Measurements from ENCODE around the gene MARCHF7.
"Not testable (repeated sequence)": the region's sequence is repeated elsewhere in the genome, so short reads cannot be mapped to it uniquely, and the experiment has no call there.

The MARCHF7 gene

DNA sequence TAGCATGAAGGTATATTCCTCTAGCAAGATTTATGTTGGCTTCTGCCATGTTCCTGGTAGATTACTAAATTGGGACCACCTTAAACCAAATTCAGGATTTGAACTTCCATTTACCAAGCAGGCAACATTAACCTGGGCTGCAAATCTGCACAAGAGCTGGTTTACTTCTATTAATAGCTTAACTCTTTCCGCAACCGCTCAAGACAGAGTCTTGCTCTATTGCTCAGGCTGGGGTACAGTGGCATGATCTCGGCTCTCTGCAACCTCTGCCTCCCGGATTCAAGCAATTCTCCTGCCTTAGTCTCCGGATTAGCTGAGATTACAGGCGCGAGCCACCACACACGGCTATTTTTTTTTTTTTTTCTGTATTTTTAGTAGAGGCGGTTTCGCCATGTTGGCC is 8.4 kb downstream of the MARCHF7 start:
- TF ChIP-seq, protein P1, sequence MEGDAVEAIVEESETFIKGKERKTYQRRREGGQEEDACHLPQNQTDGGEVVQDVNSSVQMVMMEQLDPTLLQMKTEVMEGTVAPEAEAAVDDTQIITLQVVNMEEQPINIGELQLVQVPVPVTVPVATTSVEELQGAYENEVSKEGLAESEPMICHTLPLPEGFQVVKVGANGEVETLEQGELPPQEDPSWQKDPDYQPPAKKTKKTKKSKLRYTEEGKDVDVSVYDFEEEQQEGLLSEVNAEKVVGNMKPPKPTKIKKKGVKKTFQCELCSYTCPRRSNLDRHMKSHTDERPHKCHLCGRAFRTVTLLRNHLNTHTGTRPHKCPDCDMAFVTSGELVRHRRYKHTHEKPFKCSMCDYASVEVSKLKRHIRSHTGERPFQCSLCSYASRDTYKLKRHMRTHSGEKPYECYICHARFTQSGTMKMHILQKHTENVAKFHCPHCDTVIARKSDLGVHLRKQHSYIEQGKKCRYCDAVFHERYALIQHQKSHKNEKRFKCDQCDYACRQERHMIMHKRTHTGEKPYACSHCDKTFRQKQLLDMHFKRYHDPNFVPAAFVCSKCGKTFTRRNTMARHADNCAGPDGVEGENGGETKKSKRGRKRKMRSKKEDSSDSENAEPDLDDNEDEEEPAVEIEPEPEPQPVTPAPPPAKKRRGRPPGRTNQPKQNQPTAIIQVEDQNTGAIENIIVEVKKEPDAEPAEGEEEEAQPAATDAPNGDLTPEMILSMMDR (conservative IDR thresholded peaks at IDR 0.05; ENCODE audit: low read length), result no peak
- DNase-seq (ENCODE audit: low read depth), result no peak
- no peak overlapping the region for H3K4me3 ChIP-seq (ENCODE audit: low read length)

DNA sequence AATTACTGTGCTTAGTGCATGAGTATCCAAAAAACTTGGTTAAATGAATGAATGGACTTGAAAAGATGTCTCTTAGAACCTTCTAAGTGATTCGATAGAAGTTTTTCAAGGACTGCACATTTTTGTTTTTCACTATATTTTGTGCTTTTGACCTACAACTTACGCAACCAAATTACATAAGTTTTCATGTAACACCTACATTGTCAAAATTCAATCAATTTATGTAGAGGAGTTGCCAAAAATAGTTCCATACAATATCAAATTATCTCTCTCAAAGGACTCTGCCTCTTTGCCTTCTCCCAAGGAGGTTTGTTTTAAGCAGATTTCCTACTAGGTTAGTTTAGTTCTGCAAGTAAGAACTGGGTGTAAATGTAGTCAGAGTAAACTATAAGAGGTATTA is 10.3 kb downstream of the MARCHF7 start:
- DNase-seq (ENCODE audit: low read depth), result no peak
- TF ChIP-seq, protein P1 (conservative IDR thresholded peaks at IDR 0.05; ENCODE audit: low read length), result no peak

DNA sequence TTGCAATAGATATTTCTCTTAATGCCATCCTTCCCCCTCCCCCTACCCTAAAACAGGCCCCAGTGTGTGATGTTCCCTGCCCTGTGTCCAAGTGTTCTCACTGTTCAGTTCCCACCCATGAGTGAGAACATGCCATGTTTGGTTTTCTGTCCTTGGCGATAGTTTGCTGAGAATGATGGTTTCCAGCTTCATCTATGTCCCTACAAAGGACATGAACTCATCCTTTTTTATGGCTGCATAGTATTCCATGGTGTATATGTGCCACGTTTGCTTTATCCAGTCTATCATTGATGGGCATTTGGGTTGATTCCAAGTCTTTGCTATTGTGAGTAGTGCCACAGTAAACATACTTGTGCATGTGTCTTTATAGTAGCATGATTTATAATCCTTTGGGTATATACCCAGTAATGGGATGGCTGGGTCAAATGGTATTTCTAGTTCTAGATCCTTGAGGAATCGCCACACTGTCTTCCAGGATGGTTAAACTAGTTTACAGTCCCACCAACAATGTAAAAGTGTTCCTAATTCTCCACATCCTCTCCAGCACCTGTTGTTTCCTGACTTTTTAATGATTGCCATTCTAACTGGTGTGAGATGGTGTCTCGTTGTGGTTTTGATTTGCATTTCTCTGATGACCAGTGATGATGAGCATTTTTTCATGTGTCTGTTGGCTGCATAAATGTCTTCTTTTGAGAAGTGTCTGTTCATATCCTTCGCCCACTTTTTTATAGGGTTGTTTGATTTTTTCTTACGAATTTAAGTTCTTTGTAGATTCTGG is 12.7 kb downstream of the MARCHF7 start:
- not testable (repeated sequence) for H3K4me3 ChIP-seq (ENCODE audit: low read length); DNase-seq (ENCODE audit: low read depth)

More for the DNA sequence above, 10.3 kb downstream of the MARCHF7 start:
- H3K4me3 ChIP-seq (ENCODE audit: low read length), result no peak overlapping the region

DNA sequence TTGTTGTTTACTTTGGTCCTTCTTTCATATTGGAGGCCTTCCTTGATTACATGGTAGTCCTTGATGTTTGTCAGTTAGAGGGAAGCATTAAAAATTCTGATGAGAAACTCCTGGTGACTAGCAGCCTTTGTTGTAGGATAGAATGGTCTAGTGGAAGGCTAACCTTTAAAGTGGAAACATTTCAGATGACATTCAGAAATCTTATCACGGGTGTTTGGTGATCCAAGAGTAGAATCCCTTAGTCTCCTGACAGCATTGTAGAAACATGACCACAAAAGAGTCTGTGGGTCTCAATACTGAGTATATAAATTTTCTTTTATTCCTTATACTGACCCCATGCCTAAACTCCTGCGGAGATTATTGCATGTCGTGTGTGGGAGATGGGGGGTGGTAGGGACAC is 13.4 kb downstream of the MARCHF7 start:
- TF ChIP-seq, protein P1 (conservative IDR thresholded peaks at IDR 0.05; ENCODE audit: low read length), result no peak
- H3K4me3 ChIP-seq (ENCODE audit: low read length), result no peak overlapping the region
- DNase-seq (ENCODE audit: low read depth), result no peak

DNA sequence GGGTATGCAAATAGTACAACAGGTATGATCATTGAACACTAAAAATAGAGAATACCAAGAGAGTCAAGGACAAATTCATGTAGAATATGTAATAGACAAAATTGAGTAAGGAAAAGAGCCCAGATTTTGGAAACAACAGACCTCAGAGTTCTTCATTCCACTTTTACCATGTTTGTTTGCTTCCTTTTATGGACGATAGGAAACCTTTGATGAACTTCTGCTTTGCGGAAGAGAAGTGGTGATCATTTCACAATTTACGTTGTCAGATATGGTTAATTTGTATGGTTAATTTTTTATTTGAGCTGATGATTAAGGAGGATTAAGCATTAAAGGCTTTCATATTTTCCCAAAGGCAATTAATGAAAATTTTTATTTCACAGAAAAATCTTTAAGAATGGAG is 16.3 kb downstream of the MARCHF7 start:
- TF ChIP-seq, protein P1 (conservative IDR thresholded peaks at IDR 0.05; ENCODE audit: low read length), result no peak
- H3K4me3 ChIP-seq (ENCODE audit: low read length), result no peak overlapping the region
- no peak for DNase-seq (ENCODE audit: low read depth)

DNA sequence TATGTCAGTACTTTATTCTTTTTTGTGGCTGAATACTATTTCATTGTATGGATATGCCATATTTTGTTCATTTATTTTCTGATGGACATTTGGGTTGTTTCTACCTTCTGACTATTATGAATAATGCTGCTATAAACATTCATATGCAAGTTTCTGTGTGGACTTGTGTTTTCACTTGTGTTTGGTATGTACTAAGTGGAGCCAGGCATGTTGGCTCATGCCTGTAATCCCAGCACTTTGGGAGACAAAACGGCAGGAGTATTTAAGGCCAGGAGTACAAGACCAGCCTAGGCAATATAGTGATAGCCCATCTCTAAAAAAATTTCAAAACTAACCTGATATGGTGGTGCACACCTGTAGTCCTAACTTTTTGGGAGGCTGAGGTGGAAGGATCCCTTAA is 23.3 kb downstream of the MARCHF7 start:
- TF ChIP-seq, protein P1 (conservative IDR thresholded peaks at IDR 0.05; ENCODE audit: low read length), result no peak
- H3K4me3 ChIP-seq (ENCODE audit: low read length), result no peak overlapping the region
- DNase-seq (ENCODE audit: low read depth), result no peak

DNA sequence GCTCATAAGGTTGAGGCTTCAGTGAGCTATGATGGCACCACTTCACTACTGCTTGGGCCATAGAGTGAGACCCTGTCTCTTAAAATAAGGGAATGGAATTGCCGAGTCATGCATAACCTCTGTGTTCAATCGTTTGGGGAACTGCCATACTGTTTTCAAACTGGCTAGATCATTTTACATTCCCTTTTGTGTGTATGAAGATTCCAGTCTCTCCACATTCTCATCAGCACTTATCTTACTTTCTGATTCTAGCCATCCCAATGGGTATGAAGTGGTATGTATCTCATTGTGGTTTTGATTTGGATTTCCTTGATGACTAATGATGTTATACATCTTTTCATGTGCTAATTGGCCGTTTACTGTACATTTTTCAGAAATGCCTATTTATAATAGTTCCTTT is 23.7 kb downstream of the MARCHF7 start:
- TF ChIP-seq, protein P1 (conservative IDR thresholded peaks at IDR 0.05; ENCODE audit: low read length), result no peak
- no peak for DNase-seq (ENCODE audit: low read depth)
- no peak overlapping the region for H3K4me3 ChIP-seq (ENCODE audit: low read length)
